ENCODE data around the gene CEMIP.
"Not testable (repeated sequence)": the region's sequence is repeated elsewhere in the genome, so short reads cannot be mapped to it uniquely, and the experiment has no call there.

Gene CEMIP

DNA sequence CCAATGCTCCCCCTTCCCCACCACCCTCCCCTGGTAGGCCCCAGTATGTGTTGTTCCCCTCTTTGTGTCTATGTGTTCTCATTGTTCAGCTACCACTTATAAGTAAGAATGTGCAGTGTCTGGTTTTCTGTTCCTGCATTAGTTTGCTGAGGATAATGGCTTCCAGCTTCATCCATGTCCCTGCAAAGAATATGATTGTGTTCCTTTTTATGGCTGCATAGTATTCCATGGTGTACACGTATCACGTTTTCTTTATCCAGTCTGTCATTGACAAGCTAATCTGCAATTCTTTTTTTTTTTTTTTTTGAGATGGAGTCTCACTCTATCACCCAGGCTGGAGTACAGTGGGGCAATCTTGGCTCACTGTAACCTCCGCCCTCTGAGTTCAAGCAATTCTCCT, 15.9 kb upstream of the CEMIP start:
- not testable (repeated sequence) for FAIRE-seq

DNA sequence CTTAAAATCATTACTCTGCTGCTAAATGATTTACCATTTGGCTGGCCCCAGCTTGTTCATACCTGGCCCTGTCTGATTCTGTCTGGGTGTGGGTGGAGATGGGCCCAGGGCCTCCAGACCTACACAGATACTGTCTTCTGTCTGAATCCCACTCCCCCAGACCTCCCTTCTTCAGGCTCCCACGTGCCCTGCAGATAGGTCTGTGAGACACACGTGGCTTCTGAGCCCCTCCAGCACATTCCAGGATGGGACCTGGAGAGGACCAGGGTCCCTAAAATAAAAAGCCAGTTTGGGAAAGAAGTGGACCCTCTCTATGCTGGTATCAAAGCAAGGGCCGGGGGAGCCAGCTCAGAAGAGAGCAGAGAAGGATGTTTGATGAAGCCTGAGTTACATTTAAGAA, 14.6 kb upstream of the CEMIP start:
- FAIRE-seq = no peak

DNA sequence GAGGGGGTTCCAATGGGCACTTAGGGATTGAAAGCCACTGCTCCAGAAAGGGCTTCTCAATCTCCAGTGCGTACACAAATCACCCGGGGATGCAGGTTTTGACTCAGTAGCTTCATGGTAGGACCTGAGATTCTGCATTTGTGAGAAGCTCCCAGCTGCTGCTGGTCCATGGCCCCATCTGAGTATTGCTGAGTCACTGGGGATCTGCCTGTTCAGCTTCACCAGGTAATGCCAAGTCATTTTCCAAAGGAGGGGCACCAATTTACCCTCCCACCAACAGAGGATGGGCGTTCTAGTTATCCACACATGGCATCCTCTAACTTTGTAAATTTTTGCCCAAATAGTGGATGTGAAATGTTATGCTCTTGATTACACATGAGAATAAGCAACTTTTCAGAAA, 12.9 kb upstream of the CEMIP start:
- no peak for FAIRE-seq

DNA sequence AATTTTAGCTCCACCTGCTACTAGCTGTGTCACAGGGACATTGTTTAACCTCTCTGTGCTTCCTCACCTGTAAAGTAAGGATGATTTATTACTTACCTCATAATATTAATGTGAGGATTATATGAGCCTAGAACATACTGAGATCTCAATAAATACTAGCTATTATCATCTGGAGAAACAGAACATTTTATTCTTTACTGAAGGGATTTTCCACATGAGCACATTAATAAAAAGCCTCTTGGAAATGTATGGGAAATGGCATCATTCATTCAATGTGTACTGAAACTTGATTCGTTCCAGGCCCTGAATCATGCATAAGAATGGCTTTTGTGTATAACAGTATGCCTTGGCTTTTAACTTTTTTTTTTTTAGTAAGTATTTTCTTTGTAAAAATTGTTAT, 11.0 kb upstream of the CEMIP start:
- FAIRE-seq = no peak

DNA sequence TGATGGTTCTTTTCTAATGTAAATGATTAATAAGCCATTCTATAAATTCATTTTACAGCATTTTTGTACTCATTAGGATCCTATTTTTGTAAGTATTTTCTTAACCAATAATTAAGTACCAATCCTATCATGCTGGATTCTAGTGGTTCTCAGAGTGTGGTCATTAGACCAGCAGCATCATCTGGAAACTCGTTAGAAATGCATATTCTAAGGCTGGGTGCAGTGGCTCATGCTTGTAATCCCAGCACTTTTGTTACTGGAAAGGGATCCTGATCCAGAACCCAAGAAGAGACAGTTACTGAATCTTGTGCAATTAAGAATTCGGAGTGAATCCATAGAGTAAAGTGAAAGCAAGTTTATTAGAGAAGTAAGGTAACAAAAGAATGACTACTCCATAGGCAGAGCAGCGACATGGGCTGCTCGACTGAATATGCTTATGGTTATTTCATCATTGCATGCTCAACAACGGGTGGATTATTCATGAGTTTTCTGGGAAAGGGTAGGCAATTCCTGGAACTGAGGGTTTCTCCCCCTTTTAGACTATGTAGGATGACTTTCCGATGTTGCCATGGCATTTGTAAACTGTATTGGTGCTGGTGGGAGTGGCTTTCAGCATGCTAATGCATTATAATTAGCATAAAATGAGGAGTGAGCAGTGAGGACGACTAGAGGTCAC, 9.9 kb upstream of the CEMIP start:
- no peak for FAIRE-seq

DNA sequence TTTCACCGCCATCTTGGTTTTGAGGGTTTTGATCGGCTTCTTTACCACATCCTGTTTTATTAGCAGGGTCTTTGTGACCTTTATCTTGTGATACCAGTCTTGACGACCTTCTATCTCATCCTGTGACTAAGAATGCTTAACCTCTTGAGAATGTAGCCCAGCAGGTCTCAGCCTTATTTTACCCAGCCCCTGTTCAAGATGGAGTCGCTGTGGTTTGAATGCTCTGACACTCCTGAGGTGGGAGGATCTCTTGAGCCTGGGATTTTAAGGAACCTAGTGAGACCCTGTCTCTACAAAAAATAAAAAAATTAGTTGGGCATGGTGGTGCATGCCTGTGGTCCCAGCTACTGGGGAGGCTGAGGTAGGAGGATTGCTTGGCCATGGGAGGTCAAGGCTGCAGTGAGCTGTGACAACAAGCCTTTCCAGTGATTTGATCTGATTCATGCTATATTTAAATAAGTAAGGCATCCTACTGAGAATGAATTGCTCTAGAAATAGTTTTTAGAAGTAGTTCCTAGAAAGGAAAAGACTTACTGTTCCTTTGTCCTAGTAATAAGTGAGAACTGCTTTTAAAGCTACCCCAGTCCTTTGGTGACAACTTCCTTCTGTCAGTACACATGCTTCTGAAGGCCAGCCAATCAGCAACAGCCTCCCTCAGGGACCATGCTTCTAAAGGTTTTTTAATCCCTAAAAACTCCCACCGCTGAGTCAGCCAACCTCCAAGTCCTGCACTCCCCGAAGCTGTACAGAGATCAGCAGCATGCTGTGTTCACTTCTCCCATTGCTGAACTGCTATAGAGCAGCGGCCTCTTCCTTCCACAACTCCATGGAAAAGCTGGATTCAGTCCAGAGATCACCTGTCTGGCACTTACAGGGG, 9.1 kb upstream of the CEMIP start:
- FAIRE-seq = no peak

DNA sequence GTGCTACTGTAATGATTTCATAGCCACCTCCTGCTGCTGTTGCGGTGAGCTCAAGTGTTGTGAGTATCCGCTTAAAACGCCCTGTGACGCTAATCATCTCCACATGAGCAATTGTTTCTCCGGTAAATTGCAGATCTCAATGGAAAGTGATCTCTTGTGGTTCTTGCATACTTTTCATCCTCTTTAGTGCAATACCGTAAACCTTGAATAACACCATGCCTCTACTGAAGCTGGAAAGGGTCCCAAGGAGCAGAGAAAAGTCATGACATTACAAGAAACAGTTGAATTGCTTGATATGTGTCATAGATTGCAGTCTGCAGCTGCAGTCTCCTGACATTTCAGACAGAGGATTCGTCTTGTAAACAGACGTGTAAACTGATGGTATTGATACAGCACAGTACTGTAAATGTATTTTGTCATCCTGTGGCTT, 6.0 kb upstream of the CEMIP start:
- FAIRE-seq = no peak

DNA sequence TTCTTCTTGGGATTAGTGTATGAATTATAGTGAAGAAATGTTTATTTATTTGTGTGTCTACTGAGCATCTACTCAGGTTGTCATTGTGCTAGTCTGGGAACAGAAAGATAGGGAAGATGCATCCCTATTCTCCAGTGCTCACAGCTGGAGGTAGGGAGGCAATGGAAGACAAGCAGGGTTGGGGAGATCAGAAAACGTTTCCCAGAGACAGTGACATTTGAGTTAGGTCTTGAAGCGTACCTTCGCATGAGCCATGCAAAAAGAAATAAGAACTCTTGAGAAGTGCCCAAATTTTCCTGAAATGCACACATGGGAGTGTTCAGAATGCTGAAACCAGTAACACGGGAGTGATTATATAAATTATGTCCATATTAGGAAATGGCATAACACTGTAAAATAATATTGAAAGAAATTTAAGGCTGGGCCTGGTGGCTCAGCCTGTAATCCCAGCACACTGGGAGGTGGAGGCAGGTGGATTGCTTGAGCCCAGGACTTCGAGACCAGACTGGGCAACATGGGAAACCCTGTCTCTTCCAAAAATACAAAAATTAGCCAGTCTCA, 5.3 kb upstream of the CEMIP start:
- no peak for FAIRE-seq

DNA sequence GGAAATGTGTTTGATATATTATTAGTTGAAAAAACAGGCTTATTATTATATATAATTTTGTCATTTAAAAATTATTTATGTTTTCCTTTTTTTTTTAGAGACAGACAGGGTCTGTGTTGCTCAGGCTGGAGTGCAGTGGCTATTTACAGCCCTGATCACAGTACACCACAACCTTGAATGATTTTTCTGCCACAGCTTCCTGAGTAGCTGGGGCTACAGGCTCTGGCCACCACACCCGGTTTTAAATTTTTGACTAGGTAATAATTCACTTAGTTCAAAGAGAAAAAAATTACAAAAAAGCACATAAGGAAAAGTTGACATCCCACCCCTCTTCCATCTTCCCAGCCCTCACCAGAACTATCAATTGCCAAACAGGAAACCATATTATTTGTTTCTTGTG, 4.7 kb upstream of the CEMIP start:
- FAIRE-seq = no peak

DNA sequence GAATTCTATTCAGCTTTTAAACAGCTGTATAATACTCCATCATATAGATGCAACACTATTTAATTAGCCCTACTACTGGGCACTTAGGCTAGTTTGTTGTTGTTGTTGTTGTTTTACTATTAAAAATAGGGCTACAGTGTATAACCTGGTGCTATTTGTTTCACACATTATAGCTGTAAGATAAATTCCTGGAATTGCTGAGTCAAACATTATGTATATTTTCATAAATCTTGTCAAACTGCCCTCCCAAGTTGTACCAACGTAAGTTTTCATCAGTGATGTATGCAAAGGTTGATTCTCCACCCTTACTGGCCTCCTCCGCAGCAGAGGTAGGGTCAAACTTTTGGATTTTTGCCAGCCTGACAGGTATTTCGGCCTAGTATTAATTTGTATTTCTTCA, 3.8 kb upstream of the CEMIP start:
- no peak for FAIRE-seq

DNA sequence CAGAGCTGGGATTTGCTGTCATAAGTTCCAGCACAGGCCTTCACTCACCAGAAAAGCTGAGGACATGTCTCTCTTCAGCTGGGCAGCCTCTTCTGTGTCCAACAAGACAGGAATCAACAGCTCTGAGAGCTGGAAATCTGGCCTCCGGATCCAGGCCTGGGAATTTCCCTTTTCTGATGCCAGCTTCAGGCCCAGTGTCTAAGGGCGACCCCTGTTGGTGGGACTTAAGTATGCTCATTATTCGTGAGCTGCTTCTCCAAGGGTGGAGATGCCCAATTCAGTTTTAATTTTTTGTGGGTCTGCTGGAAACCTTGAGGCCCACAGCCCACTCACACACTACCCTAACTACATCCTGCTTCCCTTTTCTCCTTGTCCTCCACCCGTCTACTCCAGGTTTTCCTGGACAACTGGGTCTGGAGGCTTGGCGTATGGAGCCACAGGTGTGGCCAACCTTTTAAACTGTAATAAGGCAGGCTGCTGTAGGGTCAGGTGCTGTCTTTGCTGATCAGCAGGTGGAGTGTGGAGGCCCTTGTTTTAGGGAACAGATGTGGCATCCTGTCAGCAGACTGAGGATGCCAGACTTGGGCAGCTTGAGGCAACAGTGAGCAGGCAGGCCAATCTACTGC, 2.6 kb upstream of the CEMIP start:
- FAIRE-seq = no peak

DNA sequence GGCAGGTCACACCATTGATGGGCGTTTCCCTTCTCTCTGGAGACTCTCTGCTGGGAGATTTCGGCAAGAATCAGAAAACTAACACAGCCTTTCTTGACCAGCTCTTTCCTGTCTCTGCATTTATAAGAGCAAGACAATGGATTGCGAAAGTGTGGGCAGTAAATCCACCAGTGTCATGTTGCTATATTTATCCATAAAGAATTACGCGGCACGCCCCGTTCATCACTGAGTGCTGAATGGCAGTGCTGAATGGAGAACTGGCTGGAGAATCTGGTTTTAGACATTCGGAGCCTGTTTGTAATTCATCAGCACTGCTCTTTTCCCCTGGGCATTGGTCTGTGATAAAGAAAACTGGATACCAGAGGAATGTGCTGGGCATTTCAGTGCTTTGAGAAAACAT, 2.0 kb upstream of the CEMIP start:
- FAIRE-seq = no peak

DNA sequence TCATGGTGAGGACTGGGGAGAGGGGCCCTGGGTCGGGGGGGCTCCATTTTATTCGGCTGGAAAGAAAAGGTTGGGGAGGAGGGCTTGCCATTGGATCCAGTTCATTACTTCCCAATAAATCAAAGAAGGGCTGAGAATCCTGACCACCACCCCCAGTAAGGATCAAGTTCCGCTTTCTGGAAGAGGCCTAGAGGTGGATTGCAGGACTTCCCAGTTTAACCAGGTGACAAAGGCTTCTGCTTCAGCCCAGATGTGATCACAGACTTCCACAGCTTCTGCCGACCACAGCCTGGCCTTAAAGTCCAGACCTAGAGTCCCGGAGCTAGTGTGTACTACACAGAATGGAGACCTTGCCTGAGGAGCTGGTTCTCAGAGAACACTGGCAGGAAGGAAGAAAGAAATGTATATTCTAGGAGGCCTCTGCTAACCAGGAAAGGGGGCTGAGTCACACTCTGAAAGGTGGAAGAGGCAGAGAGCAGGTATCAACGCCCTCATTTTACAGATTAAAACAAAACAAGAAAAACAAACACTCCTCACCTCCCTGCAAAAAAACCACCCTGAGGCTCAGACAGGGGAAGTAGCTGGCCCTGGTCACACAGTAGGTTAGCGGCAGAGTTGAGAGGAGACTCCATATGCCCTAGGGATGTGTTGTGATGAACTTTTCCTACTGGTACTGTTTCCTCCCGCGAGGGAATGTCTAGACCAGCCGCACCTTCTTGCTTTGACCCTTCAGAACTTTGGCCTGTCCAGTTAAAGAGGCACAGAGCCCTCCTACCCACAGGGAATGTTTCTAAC, 1.1 kb upstream of the CEMIP start:
- FAIRE-seq = no peak

DNA sequence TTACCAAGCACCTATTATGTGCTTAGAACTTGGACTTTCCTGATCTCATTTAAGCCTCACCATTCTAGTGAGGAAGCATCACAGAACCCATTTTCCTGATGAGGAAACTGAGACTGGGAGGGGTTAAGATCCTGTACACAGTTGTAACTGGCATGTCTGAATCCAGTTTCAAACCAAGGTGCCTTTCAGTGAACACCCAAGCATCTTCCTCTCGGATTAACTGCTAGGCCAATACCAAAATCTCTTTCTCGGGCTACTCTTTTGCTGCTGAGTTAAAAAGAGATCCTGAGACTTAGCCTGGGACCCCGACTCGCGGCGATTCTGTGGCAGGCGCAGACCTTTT, 578 bp upstream of the CEMIP start:
- no peak for FAIRE-seq

DNA sequence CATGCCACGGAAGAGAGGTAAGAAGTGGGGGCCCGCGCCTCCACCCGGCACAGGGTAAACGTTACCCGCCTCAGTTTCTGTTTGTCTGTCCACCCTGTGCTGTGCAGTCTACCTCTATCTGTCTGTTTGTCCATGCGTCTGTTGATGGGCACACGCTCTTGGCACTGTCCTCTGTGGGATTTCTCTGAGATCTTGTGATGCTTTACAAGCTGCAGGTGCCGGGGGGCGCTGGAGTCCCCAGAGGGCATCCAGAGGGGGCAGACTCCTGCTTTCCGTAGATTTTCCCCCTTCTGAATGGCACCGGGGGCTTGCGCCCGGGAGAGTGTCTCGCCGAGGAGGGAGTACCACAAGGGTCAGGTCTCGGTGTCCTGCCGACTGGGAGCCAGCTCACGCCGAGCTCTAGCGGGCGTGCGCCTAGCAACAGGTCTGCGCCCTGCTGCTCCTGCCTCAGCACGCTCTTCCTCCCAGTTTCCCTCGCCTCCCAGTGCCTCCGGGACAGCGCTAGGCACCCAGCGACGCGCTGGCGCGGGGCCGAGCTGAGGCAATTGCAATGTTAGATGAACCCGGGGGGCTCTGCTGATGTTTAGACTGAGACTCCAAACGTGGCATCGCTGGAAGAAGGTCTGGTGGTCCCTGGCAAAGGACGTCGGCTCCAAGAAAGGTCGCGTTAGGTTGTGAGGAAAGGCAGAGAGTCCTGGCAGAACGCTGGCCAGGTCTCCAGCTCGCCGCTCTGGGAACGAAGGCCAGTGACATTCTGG, 667 bp downstream of the CEMIP start:
- no peak for FAIRE-seq

DNA sequence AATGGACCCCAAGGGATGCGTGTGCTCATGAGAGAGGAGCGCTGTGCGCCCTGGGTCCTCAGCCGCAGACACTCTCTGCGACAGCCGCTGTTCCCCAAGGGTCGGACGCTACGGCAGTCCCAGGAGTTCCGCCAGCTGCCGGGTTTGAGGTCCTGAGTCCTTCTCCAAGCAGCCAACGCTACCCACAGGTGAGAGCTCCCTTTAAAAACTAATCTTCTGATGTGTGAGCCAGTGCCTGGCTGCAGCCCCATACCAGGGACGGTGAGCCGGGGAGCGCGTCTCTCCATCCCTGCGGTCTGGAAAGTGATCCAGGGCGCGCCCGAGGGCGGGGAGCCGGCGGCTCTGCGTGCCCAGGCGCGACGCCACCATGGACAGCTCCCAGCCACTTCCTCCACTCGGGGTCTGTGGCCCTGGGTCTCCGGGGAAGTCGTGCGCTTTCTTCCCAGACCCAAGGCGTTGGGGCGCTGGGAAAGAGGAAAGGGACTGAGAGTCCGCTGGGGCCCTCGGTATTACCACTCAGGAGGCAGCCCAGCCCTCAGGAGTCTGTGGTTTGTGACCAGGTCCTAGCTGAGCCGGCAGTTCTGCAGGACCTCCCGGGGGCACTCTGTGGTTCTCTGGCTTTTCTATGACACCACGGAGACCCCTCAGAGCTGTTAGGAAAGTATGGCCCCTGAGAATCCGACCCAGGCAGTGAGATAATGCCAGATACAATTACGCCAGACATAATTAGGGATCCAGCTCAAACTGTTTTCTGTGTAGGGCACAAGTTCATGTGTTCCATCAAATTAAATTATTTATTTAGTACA, 1.4 kb downstream of the CEMIP start:
- no peak for FAIRE-seq

DNA sequence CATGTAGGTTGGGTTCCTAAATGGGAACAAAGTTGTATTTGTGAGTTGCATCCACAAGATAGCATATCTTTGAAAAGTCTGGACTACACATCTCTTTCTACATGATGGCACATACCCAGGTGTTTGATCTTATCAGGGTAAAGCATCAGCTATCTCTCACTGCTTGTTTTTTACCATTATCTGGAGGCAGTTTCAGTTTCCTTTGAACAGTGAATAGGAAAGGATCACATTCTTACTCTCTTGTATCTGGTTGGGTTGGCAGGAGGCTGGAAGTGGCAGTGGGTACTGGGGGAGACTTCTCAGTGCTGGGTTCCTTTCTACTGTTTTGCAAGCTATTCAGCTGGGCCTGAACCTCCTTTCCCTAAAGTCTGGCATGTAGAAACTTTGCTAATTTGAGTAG, 4.1 kb downstream of the CEMIP start:
- FAIRE-seq = no peak

DNA sequence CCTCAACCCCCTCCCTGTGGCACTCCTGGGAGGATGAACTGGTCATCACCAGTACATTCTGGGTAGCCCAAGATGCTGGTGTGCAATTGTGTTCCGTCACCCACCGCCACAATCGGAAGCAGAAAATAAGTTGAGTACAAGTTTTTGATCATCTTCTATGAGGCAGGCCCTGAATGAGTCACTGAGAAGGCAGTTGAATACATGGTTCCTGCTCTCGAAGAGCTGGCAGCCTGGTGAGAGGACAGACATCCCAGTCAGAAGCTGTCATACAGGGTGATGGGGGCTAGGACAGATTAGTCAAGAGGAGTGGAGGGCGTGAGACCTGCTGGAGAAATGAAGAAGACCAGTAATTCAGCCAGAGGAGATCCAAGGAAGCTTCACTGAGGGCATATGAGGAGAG, 6.2 kb downstream of the CEMIP start:
- no peak for FAIRE-seq

DNA sequence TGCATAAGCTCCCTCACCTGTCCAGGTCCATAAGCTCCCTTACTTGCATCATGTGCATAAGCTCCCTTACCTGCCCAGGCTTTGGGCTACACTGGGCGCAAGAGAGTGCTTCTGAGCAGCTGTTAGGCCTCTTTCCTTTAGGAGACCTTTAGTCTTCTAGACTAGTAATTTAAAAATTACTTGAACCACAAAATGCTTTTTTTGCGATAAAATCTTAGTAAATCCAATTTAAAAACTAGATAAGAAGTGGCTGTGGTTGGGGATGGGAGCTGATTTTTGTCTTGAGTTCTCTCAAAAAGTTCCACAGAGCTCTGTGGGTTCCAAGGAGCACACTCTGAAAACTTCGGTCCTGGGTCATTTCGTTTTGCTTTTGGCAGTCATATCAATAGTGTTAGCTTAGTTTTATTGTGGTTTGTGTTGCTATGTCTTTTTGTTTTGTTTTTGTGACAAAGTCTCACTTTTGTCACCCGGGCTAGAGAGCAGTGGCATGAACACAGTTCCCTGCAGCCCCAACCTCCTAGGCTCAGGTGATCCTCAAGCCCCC, 6.7 kb downstream of the CEMIP start:
- no peak for FAIRE-seq

DNA sequence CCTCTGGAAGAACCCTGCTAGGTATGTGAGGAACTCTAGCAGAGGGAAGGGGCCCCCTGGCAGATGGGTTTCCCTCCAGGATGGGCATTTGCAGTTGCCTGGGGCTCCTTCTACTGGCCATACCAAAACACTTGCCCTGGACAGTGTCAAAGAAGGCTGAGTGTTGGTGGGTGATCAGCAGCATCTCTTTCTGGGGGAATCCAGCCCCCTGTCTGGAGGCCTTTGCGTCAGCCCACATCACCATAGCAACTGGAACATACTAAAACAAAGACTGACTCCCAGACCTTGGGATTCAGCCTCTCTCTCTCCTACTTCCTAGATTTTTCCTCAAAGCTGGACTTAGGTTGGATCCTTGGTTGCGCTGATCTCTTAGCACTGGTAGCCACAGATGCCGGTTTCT, 8.1 kb downstream of the CEMIP start:
- no peak for FAIRE-seq

DNA sequence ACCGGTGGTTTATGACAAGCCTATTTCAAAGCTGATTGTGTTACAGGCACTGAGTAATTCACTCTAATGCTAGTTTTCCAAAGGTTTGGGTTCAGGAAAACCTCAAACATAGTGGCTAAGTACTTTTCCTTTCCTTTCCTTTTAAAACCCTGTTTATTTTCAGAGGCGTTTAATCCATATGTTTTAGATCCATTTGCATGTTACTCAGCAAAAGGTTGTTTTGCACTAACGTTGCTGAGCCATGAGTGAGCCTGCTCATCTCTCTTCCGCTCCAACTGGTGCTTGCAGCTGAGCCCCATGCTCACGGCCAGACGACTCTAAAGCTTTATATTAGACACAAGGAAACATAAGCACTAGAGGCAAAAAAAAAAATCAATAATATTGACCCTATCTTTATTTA, 9.4 kb downstream of the CEMIP start:
- FAIRE-seq = no peak
